Measurements from ENCODE around the gene BCL11A. TPM values are rescaled to one million over a fixed set of nuclear protein-coding genes. Genes with fewer than 3 reads are reported as not detected.

The BCL11A gene
- polyA plus RNA-seq, 1 donor from 2014 or later = 189 TPM

DNA sequence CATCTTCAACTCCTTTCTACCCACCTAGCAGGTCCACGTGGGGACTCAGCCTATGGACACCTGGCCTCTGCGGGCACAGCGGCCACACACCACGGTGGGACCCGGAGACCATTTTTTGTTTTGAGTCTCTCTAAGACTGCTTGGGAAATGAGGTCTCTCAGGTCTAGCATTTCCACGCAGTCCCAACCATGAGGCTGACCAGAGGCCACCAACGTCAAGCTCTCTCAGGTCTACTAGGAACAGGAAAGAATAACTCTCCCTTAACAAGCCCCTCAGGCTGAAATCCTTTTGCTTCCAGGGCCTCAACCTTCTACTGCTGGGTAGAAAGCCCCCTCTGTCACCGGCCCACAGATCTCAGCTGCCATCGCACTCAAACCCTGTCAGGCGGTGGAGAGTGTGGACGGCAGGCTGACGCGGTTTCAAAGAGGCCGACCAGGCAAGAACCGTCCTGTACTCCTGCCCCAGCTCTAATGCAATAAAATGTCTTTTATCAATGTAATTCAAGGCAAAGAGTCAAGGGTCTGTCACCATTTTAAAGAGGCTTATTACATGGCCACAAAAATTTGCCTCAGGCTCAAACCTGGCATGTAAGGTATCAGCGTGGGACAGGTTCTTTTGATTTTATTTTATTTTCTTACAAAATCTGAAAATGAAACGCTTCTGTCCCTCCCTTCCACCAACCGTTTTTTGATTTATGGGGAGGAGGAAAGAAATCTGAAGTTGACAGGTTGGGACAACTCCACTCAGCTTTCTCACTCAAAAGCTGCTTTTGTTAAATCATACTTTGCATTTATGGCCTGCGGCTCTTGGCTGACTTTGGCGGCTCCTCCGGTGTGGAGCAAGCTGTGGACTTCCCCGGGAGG, 74.0 kb downstream of the BCL11A start:
- Mint-ChIP-seq H3K4me3 (peak overlapping the region in 3 of 4 donors; percentile 3 to 43 (median 4)), H3K27me3 (no peaks in the 10 kb centered on the region), H3K4me1 (peaks cover 55 to 81% (median 77%) of the 10 kb centered on the region in 3 donors), H3K36me3 (peaks cover 9% of the 10 kb centered on the region), H3K27ac (peak overlapping the region; percentile 60 to 97 (median 75)), H3K9me3 (no peaks in the 10 kb centered on the region)

- H3K27ac Mint-ChIP-seq = peak overlapping the region; percentile 60 to 97 (median 75)
- H3K27me3 Mint-ChIP-seq = no peaks in the 10 kb centered on the region
- peaks cover 9% of the 10 kb centered on the region for H3K36me3 Mint-ChIP-seq
- peak overlapping the region in 1 of 4 donors; percentile 4 for H3K4me3 Mint-ChIP-seq
- no peaks in the 10 kb centered on the region for H3K9me3 Mint-ChIP-seq
- H3K4me1 Mint-ChIP-seq = peaks cover 53 to 78% (median 70%) of the 10 kb centered on the region in 3 donors
Measured at GRCh38 chr2:60478660-60479059, 74.8 kb downstream of the BCL11A start.

DNA sequence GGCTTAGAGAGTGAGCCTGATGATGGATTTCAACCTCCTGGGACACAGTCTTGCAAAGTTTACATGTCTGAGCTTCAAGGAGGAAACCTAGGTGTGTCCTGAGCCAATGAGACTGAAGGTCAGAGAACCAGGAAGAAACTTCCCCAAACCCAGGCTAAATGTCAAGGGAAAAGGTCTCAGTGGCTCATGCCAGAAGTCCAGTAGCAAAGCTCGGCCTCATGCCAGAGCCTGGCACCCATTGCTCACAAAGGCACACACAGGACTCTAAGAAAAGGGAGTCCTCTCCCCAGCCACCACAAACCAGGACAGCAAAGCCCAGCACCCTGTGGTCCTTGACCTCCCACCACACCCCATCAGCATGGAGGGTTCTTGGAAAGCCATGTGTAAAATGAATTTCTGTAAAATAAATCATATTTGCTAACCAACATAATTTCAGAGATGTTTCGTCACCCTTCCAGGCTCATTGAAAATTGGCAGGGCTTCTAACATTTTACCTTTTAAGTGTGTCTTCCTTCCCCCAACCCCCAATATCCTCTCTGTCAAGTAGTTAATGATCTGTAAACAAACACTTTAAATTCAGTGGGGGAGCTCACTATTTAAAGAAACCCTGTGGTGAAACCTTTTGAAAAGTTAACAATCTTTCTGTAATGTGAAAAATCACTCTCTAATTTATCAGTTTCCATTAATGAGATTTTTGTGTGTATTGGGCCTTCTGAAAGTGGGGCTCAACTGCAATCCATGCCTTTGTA, 77.1 kb downstream of the BCL11A start:
- peaks cover 3% of the 10 kb centered on the region for H3K36me3 Mint-ChIP-seq
- peak overlapping the region; percentile 89 to 97 (median 97) for H3K27ac Mint-ChIP-seq
- peaks cover 46 to 66% (median 65%) of the 10 kb centered on the region in 3 donors for H3K4me1 Mint-ChIP-seq
- no peaks in the 10 kb centered on the region for H3K27me3 Mint-ChIP-seq
- no peaks in the 10 kb centered on the region for H3K9me3 Mint-ChIP-seq
- peak overlapping the region in 3 of 4 donors; percentile 37 to 60 (median 60) for H3K4me3 Mint-ChIP-seq

DNA sequence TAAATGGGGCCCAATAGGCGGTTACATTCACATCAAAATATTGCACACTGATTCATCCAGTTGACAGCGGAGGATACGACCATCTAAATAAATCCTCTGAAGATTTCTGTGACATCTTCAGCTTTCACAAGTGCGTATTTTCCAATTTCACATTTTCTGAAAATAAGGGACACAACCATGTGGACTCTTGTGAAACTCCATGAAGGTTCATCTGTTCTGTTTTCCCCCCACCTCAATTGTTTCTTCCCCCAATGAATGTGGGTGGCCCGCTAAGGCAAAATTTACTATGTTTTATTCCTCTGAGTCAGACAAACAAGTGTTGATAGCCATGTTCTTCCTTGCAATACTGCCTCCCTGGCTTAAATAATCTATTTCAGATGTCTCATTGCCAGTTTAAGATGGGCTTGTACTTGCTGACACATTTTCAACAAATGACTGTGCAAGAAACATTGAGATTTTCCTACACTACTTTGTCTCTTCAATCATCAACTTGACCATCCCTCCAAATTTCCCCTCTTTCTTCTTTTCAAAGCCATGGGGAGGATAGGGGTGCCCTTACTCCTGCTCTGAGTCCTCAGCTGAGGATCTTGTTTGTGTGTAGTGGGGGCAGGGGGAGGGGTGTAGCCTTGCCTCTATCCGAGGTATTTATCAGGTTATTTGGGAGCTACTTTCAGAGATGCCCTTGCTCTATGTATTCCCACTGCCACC, 78.2 kb downstream of the BCL11A start:
- peak overlapping the region in 1 of 4 donors; percentile 34 for H3K4me3 Mint-ChIP-seq
- peaks cover 1% of the 10 kb centered on the region for H3K36me3 Mint-ChIP-seq
- H3K27ac Mint-ChIP-seq = peak overlapping the region; percentile 80 to 97 (median 89)
- H3K9me3 Mint-ChIP-seq = no peaks in the 10 kb centered on the region
- H3K27me3 Mint-ChIP-seq = no peaks in the 10 kb centered on the region
- peaks cover 46 to 68% (median 66%) of the 10 kb centered on the region in 3 donors for H3K4me1 Mint-ChIP-seq

GRCh38 chr2:60474301-60474700, 79.2 kb downstream of the BCL11A start:
- H3K4me1 Mint-ChIP-seq = peaks cover 46 to 75% (median 72%) of the 10 kb centered on the region in 3 donors
- no peaks in the 10 kb centered on the region for H3K9me3 Mint-ChIP-seq
- no peak overlapping the region for H3K4me3 Mint-ChIP-seq
- peak overlapping the region; percentile 63 to 97 (median 80) for H3K27ac Mint-ChIP-seq
- peaks cover 1% of the 10 kb centered on the region for H3K36me3 Mint-ChIP-seq
- H3K27me3 Mint-ChIP-seq = no peaks in the 10 kb centered on the region

GRCh38 chr2:60473546-60473945, 79.9 kb downstream of the BCL11A start:
- Mint-ChIP-seq H3K9me3 (peaks cover 0 to 5% (median 0%) of the 10 kb centered on the region in 3 donors), H3K36me3 (peaks cover 4% of the 10 kb centered on the region), H3K27me3 (no peaks in the 10 kb centered on the region), H3K27ac (peak overlapping the region in 2 of 3 donors; percentile 50 to 97), H3K4me1 (peaks cover 50 to 76% (median 72%) of the 10 kb centered on the region in 3 donors), H3K4me3 (peak overlapping the region in 1 of 4 donors; percentile 17)

- Mint-ChIP-seq H3K4me3 (peak overlapping the region in 1 of 4 donors; percentile 30), H3K27me3 (no peaks in the 10 kb centered on the region), H3K36me3 (peaks cover 4% of the 10 kb centered on the region), H3K9me3 (peaks cover 0 to 5% (median 0%) of the 10 kb centered on the region in 3 donors), H3K27ac (peak overlapping the region in 2 of 3 donors; percentile 50 to 97), H3K4me1 (peaks cover 52 to 74% (median 72%) of the 10 kb centered on the region in 3 donors)
Measured at GRCh38 chr2:60472663-60473289, 80.7 kb downstream of the BCL11A start.

- H3K36me3 Mint-ChIP-seq = peaks cover 4% of the 10 kb centered on the region
- H3K27me3 Mint-ChIP-seq = no peaks in the 10 kb centered on the region
- H3K9me3 Mint-ChIP-seq = peaks cover 0 to 5% (median 0%) of the 10 kb centered on the region in 3 donors
- H3K27ac Mint-ChIP-seq = peak overlapping the region in 2 of 3 donors; percentile 61 to 92
- peaks cover 46 to 68% (median 65%) of the 10 kb centered on the region in 3 donors for H3K4me1 Mint-ChIP-seq
- peak overlapping the region in 1 of 4 donors; percentile 50 for H3K4me3 Mint-ChIP-seq
Measured at GRCh38 chr2:60472041-60472440, 81.4 kb downstream of the BCL11A start.

- H3K27ac Mint-ChIP-seq = peak overlapping the region; percentile 44 to 92 (median 72)
- H3K9me3 Mint-ChIP-seq = peaks cover 0 to 5% (median 0%) of the 10 kb centered on the region in 3 donors
- peaks cover 41 to 64% (median 58%) of the 10 kb centered on the region in 3 donors for H3K4me1 Mint-ChIP-seq
- H3K36me3 Mint-ChIP-seq = peaks cover 6% of the 10 kb centered on the region
- H3K4me3 Mint-ChIP-seq = peak overlapping the region in 3 of 4 donors; percentile 18 to 67 (median 31)
- H3K27me3 Mint-ChIP-seq = no peaks in the 10 kb centered on the region
Measured at GRCh38 chr2:60470340-60470739, 83.1 kb downstream of the BCL11A start.

DNA sequence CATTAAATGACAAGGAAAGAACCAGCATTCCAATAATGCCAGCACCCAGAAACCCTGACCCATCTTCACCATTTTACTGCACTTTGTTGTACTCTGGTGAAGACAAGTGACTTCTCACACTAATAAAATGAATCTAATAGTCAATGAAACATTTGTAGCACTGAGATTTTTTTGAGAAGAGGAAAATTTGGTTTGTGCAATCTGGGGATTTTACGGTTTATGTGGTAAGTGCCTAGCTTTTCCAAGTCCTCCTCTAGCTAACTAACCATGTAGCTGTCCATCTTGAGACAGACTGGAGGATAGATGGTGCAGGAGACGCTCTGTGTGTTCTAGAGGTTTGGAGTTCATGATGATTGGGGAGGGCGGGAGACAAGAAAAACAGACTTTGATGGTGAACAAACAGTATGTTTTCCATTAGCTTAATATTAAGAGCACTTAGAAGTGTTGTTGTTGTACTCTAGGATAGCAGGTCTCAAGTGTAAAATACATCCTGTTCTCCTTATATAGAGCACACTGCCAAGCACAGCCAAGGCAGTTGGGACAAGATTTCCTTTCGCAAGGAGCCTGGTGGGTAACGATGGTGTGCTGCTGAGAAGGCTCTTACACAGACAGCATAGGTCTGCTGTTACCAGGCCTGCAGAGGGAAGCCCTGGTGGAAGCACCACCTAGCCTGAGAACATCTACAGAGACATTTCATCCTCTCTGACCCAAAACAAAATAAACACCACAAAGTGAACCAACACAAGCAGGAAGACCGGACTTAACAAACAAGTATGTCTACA, 83.7 kb downstream of the BCL11A start:
- Mint-ChIP-seq H3K4me3 (peak overlapping the region in 2 of 4 donors; percentile 31 to 35), H3K27ac (peak overlapping the region; percentile 44 to 92 (median 87)), H3K9me3 (peaks cover 0 to 5% (median 0%) of the 10 kb centered on the region in 3 donors), H3K27me3 (no peaks in the 10 kb centered on the region), H3K36me3 (peaks cover 6% of the 10 kb centered on the region), H3K4me1 (peaks cover 42 to 61% (median 55%) of the 10 kb centered on the region in 3 donors)

GRCh38 chr2:60468382-60469085, 84.9 kb downstream of the BCL11A start:
- Mint-ChIP-seq H3K27me3 (no peaks in the 10 kb centered on the region), H3K9me3 (peaks cover 0 to 5% (median 0%) of the 10 kb centered on the region in 3 donors), H3K27ac (peak overlapping the region; percentile 8 to 92 (median 87)), H3K4me3 (peak overlapping the region; percentile 3 to 61 (median 48)), H3K4me1 (peaks cover 40 to 61% (median 54%) of the 10 kb centered on the region in 3 donors), H3K36me3 (peaks cover 11% of the 10 kb centered on the region)

GRCh38 chr2:60466161-60466702, 87.2 kb downstream of the BCL11A start:
- peak overlapping the region; percentile 53 to 90 (median 73) for H3K27ac Mint-ChIP-seq
- no peaks in the 10 kb centered on the region for H3K27me3 Mint-ChIP-seq
- H3K4me1 Mint-ChIP-seq = peaks cover 27 to 52% (median 46%) of the 10 kb centered on the region in 3 donors
- H3K4me3 Mint-ChIP-seq = peak overlapping the region in 2 of 4 donors; percentile 51 to 65
- H3K36me3 Mint-ChIP-seq = peaks cover 21% of the 10 kb centered on the region
- peaks cover 0 to 5% (median 0%) of the 10 kb centered on the region in 3 donors for H3K9me3 Mint-ChIP-seq
